Muscle of arm (tissue), 12 donors: ENCODE measurements around the gene VAV3. TPM values are rescaled to one million over a fixed set of nuclear protein-coding genes. Genes with fewer than 3 reads are reported as not detected.
"Not testable (repeated sequence)": the region's sequence is repeated elsewhere in the genome, so short reads cannot be mapped to it uniquely, and the experiment has no call there.

Experiments used
- DNase-seq: peaks from one replicate; pipeline ENCODE4 v3.0.0-alpha.2; 2013
- polyA plus RNA-seq, 12 donors: library from polyadenylated mRNA; unstranded; fragments of 120-200 nt; gene quantifications; one replicate each; pipeline ENCODE4 v1.2.1, GENCODE V29; 2013; ENCODE audit not compliant: insufficient read length in 12 of 12

The VAV3 gene
- polyA plus RNA-seq, 12 donors: 4.6 to 15.2 (median 5.8) TPM; not detected in 1

- DNase-seq: no peak
Observed at GRCh38 chr1:107740579-107740978, 224.4 kb downstream of the VAV3 start.

DNA sequence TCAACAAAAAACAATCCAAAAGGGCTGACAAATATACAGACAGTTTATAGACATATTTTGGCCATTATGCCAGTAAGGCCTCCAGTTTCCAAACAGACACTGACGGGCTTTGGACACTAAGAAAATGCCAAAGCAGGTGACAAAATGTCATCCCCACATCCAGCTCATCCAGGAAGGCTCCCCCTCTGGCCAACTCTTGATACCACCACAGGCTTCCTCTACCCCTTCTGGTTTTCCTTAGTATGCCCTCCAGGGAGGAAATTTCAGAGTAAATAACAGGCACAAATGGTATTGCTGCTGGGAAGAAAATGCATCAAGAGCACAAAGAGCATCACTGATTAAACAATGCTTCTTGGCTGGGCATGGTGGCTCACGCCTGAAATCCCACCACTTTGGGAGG is 225.3 kb downstream of the VAV3 start:
- DNase-seq: no peak

- DNase-seq: peak; percentile 20
Observed at GRCh38 chr1:107739201-107739600, 225.8 kb downstream of the VAV3 start.

- not testable (repeated sequence) for DNase-seq
Observed at GRCh38 chr1:107733401-107733800, 231.6 kb downstream of the VAV3 start.

DNA sequence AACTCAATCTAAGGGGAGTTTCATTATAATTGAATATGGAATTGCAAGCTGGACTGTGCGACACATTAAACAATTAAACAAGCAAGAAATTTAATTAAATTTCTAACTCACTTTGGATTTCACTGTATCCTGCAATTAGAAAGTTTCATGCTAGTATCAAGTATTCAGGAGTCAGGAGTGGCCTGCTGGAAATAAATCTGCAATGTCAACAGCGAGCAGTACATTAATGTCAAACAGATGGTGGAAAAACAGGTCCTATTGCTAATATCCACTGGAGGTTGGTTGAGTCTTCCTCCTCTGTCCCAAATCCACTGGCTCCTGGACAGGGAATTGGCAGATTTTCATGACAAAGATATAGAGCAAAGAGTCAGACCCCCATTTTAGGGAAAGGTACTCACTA is 237.1 kb downstream of the VAV3 start:
- no peak for DNase-seq

GRCh38 chr1:107726860-107727259 is 238.1 kb downstream of the VAV3 start:
- DNase-seq: no peak

- DNase-seq: no peak
Observed at GRCh38 chr1:107724648-107725047, 240.3 kb downstream of the VAV3 start.

- not testable (repeated sequence) for DNase-seq
Observed at GRCh38 chr1:107720210-107720609, 244.8 kb downstream of the VAV3 start.

GRCh38 chr1:107710005-107710404 is 255.0 kb downstream of the VAV3 start:
- no peak for DNase-seq

DNA sequence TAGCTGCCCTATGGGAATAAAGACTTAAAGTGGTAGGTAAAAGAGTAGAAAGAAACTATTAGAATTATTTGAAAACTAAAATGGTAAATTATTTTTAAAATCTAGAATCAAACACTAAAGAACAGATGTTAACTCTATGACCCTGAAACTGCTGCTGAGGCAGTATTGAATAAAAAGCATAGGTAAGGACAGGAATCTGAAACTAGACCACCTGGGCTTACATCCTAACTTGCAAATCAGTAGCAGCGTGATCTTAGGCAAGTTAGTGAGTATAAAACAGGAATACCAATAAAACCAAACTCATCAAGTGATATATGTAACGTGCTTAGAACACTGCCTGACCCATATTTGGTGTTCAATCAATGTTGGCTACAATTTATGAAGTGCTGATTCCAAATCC is 257.9 kb downstream of the VAV3 start:
- no peak for DNase-seq

DNA sequence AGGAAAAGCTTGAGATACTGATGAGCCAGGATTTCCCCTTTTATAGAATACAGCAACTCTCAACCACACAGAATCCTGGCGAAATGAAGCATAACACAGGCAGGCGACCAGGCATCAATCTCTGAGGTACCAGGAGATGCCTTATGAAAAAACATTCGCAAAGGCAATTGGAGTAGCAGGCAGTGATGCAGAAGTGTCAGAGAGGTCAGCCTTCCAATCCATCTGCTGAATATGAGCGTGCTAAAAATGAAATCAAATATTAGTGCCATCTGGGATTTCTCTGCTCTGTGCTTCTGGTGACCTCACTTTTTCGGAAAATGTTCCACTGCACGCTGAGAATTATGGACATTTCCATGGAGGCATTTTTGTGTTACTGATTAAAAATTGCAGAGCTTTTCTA is 258.8 kb downstream of the VAV3 start:
- no peak for DNase-seq

DNA sequence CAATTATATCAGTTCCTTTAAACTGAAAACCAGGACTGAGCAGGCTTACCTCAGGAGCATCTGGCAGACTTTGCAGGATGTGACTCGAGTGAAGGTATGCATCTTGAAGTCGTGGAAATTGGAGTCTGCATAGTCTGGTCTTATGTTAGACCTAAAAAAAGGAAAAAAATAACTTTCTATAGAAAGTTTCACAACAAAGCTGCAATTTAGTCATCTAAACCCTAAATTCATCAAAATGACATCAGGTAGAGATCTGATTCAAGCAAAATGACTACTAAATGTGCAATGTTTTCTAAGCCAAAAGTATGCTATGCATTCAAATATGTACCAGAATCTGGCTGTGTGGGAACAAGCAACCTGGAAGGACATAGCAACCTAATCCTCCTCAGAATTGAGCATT is 260.1 kb downstream of the VAV3 start:
- DNase-seq: no peak

DNA sequence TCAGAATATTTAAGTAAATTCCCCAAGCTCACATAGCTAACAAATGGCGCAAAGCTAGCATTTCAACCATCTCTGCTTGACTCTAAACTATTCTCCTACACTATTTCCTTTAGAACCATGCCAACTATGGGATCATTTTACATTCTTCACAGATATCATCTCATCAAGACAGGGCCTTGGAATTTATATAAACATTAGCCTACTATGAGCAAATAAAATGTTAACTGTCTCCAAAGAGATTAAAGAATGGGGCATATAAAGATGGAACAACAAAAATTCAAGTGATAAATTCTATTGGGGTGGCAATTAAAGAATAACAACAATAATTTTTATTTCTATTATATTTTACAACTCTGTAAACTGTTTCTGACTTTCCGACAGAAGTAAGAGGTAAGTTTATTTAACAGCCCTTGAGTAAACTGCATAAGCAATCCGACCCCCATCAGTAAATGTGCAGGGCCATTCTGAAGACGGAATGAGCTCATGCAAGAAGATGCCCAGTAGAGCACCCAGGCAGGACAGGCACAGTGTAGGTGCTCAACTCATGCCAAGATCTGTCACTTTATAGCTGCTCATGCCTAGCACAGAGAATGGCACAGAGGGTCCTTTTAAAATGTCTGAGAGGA is 261.9 kb downstream of the VAV3 start:
- DNase-seq: no peak

GRCh38 chr1:107700651-107701050 is 264.3 kb downstream of the VAV3 start:
- DNase-seq: not testable (repeated sequence)

DNA sequence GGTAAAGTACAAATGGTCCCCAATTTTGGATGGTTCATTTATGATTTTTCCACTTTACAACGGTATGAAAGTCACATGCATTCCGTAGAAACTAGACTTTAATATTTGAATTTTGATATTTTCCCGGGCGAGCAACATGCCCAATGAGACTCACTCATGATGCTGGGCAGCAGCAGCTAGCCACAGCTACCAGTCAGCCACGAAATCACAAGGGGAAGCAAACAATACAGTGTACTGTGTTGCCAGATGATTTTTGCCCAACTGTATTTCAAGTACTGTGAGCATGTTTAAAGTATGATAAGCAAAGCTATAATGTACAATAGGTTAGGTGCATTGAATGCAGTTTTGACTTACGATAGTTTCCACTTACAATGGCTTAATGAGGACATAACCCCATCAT is 266.8 kb downstream of the VAV3 start:
- no peak for DNase-seq

GRCh38 chr1:107695341-107695740 is 269.6 kb downstream of the VAV3 start:
- no peak for DNase-seq

- no peak for DNase-seq
Observed at GRCh38 chr1:107692580-107693345, 272.2 kb downstream of the VAV3 start.

- no peak for DNase-seq
Observed at GRCh38 chr1:107691540-107691939, 273.4 kb downstream of the VAV3 start.

GRCh38 chr1:107690491-107690890 is 274.5 kb downstream of the VAV3 start:
- no peak for DNase-seq

GRCh38 chr1:107689733-107690132 is 275.2 kb downstream of the VAV3 start:
- DNase-seq: no peak

GRCh38 chr1:107689159-107689558 is 275.8 kb downstream of the VAV3 start:
- DNase-seq: no peak

DNA sequence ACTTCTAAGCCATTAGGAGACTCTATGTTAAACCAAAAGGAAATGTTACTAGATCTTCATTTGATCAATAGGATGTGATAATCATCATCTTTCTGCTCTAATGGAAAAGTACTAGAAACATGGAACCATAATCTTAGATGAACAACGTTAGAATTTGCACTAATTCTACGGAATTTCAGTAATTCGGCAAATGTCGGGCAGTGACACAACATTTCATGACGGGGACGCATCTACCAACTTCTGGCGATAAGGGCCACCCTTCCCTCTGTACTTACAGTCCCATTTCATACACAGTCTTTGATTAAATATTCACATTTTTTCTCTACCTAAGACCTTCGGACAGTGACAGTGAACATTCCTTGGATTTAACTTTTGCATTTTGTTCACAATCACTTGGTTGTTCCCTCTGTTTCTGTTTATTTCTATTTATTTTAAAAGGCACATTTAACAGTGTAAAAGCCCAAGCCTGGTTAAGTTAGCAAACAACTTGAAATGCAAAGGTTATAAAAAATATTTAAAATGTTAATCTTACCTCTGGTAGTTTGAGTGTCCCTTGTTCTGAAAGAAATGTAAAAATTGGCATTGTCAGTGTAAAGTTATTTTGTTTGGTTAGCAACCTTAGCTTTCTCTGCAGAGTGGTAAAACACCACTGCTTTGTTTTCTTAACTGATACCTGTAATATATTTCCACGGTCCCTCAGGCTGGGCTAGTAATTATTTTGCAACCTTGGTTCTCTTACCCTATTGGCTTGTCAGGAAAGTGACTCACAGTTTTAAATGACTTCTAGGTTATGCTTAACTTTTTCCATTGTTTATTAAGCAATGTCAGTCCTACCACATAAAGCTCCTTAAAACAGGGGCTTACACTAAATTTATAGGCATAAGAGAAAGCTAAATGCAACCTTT is 276.9 kb downstream of the VAV3 start:
- DNase-seq: no peak

- no peak for DNase-seq
Observed at GRCh38 chr1:107683683-107684082, 281.3 kb downstream of the VAV3 start.
